Endodermal cell (in vitro differentiated cells): Measurements from ENCODE around the gene EFNA3. TPM values are rescaled to one million over a fixed set of nuclear protein-coding genes. Genes with fewer than 3 reads are reported as not detected.

Experiments used
- DNase-seq: peaks from one replicate; pipeline ENCODE4 v3.0.0-alpha.2; 2017
- H3K27ac ChIP-seq: 2 replicates; pipeline ENCODE4 v1.5.1; 2013; ENCODE audit warnings: mild to moderate bottlenecking, low read depth, low read length, moderate library complexity
- H3K27me3 ChIP-seq: 2 replicates; pipeline ENCODE4 v1.6.1; 2013; ENCODE audit warnings: mild to moderate bottlenecking, low read length, moderate library complexity; ENCODE audit not compliant: insufficient read depth, control insufficient read depth, poor library complexity, severe bottlenecking
- H3K36me3 ChIP-seq: 2 replicates; pipeline ENCODE4 v1.7.0; 2013; ENCODE audit warnings: mild to moderate bottlenecking, low read length, moderate library complexity; ENCODE audit not compliant: control insufficient read depth, insufficient read depth
- H3K4me1 ChIP-seq: one replicate; pipeline ENCODE4 v1.7.0; 2013; ENCODE audit warnings: low read length; ENCODE audit not compliant: control insufficient read depth, insufficient read depth
- H3K4me3 ChIP-seq: 2 replicates; pipeline ENCODE4 v1.5.1; 2013; ENCODE audit warnings: mild to moderate bottlenecking, low read length, moderate library complexity
- H3K9ac ChIP-seq: 2 replicates; pipeline ENCODE4 v1.6.1; 2013; ENCODE audit warnings: mild to moderate bottlenecking, low read length, moderate library complexity; ENCODE audit not compliant: poor library complexity, severe bottlenecking; ENCODE audit errors: extremely low read depth
- H3K9me3 ChIP-seq: 2 replicates; pipeline ENCODE4 v1.6.1; 2013; ENCODE audit warnings: mild to moderate bottlenecking, low read length, moderate library complexity; ENCODE audit not compliant: control insufficient read depth
- H3K27ac Mint-ChIP-seq: 2 replicates; pipeline ENCODE4 v1.8.0; 2020; ENCODE audit warnings: mixed read lengths
- H3K27me3 Mint-ChIP-seq: 2 replicates; pipeline ENCODE4 v1.8.0; 2021; ENCODE audit warnings: mild to moderate bottlenecking, mixed read lengths; ENCODE audit not compliant: insufficient read depth
- H3K36me3 Mint-ChIP-seq: 2 replicates; pipeline ENCODE4 v1.8.0; 2020; ENCODE audit warnings: low read depth, mixed read lengths
- H3K4me1 Mint-ChIP-seq: 2 replicates; pipeline ENCODE4 v1.8.0; 2020; ENCODE audit warnings: mixed read lengths
- H3K4me3 Mint-ChIP-seq: 2 replicates; pipeline ENCODE4 v1.8.0; 2020; ENCODE audit warnings: mild to moderate bottlenecking, moderate library complexity, mixed read lengths
- H3K9me3 Mint-ChIP-seq: 2 replicates; pipeline ENCODE4 v1.8.0; 2020; ENCODE audit warnings: mild to moderate bottlenecking, mixed read lengths
- WGBS, 2 experiments: methylation state at CpG; one replicate each; pipeline versions ENCODE4 v1.1.5 to v1.1.7; 2013; ENCODE audit warnings: missing lambda C conversion rate in 2 of 2, mixed read lengths in 1 of 2; ENCODE audit not compliant: insufficient coverage in 1 of 2, insufficient read length in 1 of 2; 5-methylcytosine and 5-hydroxymethylcytosine counted together
- total RNA-seq, 2 donors: library from RNA; stranded (reverse); fragmentation: NEBNext Ultra II Directional in 1 of 2; extraction: Animal tissue kit (Norgen Biotek cat#: 25700) in 1 of 2; gene quantifications; 2 replicates in 1 of 2; 3 replicates in 1 of 2; pipeline ENCODE4 v1.2.1, GENCODE V29; 2021
- TF ChIP-seq, protein P1 (sequence below): fragments of 200-600 bp; sonication (generic); conservative IDR thresholded peaks from 2 replicates; pipeline ENCODE4 v1.5.0; 2021; ENCODE audit warnings: antibody characterized with exemption, mild to moderate bottlenecking

Gene EFNA3
- total RNA-seq, 2 donors from 2014 or later: 3.1 to 6.0 TPM

GRCh38 chr1:155062151-155062686 lies 16.4 kb upstream of the EFNA3 start:
- Histone ChIP-seq H3K9ac (no peak overlapping the region), H3K27me3 (peaks cover 7% of the 10 kb centered on the region), H3K9me3 (no peaks in the 10 kb centered on the region), H3K27ac (no peak overlapping the region), H3K4me3 (no peak overlapping the region), H3K4me1 (peaks cover 11% of the 10 kb centered on the region), H3K36me3 (peaks cover 8% of the 10 kb centered on the region)
- peak; percentile 94 for DNase-seq
- Mint-ChIP-seq H3K9me3 (no peaks in the 10 kb centered on the region), H3K27me3 (peaks cover 5% of the 10 kb centered on the region), H3K4me3 (peak overlapping the region; percentile 68), H3K27ac (no peak overlapping the region), H3K36me3 (peaks cover 11% of the 10 kb centered on the region), H3K4me1 (peaks cover 14% of the 10 kb centered on the region)
- TF ChIP-seq, protein P1, sequence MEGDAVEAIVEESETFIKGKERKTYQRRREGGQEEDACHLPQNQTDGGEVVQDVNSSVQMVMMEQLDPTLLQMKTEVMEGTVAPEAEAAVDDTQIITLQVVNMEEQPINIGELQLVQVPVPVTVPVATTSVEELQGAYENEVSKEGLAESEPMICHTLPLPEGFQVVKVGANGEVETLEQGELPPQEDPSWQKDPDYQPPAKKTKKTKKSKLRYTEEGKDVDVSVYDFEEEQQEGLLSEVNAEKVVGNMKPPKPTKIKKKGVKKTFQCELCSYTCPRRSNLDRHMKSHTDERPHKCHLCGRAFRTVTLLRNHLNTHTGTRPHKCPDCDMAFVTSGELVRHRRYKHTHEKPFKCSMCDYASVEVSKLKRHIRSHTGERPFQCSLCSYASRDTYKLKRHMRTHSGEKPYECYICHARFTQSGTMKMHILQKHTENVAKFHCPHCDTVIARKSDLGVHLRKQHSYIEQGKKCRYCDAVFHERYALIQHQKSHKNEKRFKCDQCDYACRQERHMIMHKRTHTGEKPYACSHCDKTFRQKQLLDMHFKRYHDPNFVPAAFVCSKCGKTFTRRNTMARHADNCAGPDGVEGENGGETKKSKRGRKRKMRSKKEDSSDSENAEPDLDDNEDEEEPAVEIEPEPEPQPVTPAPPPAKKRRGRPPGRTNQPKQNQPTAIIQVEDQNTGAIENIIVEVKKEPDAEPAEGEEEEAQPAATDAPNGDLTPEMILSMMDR: no peak
- 5 to 10% methylated on average over 17 to 29 of the region's 29 CpGs for WGBS, 2 experiments

DNA sequence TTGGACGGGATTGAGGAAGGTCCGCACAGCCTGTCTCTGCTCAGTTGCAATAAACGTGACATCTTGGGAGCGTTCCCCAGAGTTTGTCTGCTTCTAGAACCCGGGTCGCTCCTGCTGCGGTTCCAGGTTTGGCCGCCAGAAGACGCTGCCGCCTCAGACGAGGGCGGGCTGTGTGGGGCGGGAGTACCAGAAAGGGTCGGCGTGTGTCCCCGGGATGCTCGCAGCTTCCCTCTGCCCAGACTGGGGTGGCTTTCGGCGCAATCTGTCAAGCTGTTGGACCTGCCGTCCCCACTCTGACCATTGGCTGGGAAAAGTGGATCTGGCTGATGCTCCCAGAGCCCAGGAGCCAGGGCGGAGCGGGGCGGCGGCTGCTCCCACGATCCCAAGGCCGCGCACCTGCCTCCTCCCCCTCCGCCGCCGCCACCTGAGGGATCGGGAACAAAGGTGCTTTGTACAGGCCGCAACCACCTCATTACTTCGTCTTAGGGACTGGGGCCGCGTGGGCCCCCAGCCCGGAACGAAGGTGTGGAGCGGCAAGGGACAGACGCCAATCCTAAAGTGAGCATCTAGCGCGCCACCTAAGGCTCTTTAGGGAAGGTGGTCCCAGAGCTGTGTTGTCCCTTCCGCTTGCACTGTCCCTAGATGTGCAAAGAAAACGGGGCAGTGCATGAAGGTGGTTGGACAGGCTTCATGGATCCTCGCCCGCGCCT lies 15.8 kb upstream of the EFNA3 start:
- H3K9me3 ChIP-seq: no peaks in the 10 kb centered on the region
- DNase-seq: peak; percentile 98
- H3K36me3 ChIP-seq: peaks cover 10% of the 10 kb centered on the region
- peaks cover 11% of the 10 kb centered on the region for H3K4me1 ChIP-seq
- Mint-ChIP-seq H3K9me3 (no peaks in the 10 kb centered on the region), H3K4me1 (peaks cover 14% of the 10 kb centered on the region), H3K27ac (no peak overlapping the region), H3K27me3 (peaks cover 5% of the 10 kb centered on the region), H3K4me3 (peak overlapping the region; percentile 68), H3K36me3 (peaks cover 14% of the 10 kb centered on the region)
- 2 to 3% methylated on average over 7 to 46 of the region's 46 CpGs for WGBS, 2 experiments
- TF ChIP-seq, protein P1: peak; percentile 82
- H3K27ac ChIP-seq: no peak overlapping the region
- H3K4me3 ChIP-seq: peak overlapping the region; percentile 93
- H3K9ac ChIP-seq: no peak overlapping the region
- H3K27me3 ChIP-seq: peaks cover 7% of the 10 kb centered on the region

DNA sequence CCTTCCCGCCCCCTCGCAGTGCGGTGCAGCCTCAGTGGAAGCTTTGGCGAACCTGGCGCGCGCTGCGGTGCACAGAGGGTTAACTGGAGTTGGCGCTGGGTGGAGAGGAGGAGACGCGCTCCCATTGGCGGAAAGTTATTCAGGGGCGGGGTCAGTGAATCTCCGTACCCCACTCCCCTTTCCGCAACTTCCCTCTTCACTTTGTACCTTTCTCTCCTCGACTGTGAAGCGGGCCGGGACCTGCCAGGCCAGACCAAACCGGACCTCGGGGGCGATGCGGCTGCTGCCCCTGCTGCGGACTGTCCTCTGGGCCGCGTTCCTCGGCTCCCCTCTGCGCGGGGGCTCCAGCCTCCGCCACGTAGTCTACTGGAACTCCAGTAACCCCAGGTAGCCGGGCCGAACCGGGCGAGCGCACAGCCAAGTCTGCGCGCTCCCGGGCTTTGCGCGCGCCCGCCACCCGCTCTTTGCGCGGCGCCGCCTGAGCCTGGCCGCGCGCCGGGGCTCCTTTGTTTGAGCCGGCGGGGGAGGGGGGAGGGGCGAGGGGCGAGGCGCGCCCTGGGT lies 15.0 kb upstream of the EFNA3 start, which contains the start of gene EFNA4:
Gene EFNA4, plus strand, starts transcription at position 191 of the 561 bp plus-strand sequence. Its CDS starts 84 bp downstream, at position 275.
- WGBS, 2 experiments: 0% methylated on average over 12 to 56 of the region's 57 CpGs
- H3K4me3 Mint-ChIP-seq: peak within 1 kb of the TSS; percentile 68
- H3K9me3 ChIP-seq: no peaks in the 10 kb centered on the region

More for the DNA sequence above, 15.0 kb upstream of the EFNA3 start, which contains the start of gene EFNA4:
- Mint-ChIP-seq H3K27ac (peak within 1 kb of the TSS; percentile 91), H3K27me3 (peaks cover 5% of the 10 kb centered on the region), H3K9me3 (no peaks in the 10 kb centered on the region), H3K36me3 (peaks cover 20% of the 10 kb centered on the region), H3K4me1 (peaks cover 14% of the 10 kb centered on the region)
- Histone ChIP-seq H3K36me3 (peaks cover 10% of the 10 kb centered on the region), H3K27ac (peak within 1 kb of the TSS; percentile 89), H3K4me1 (peaks cover 11% of the 10 kb centered on the region), H3K4me3 (peak within 1 kb of the TSS; percentile 93), H3K27me3 (peaks cover 7% of the 10 kb centered on the region), H3K9ac (peak within 1 kb of the TSS; percentile 80)
- TF ChIP-seq, protein P1: no peak
- DNase-seq: peak; percentile 95
